Activated naive CD4-positive, alpha-beta T cell treated with anti-CD3 and anti-CD28 coated beads for 36 hours (primary cell): ENCODE results near the gene CAPN9. TPM values are rescaled to one million over a fixed set of nuclear protein-coding genes. Genes with fewer than 3 reads are reported as not detected.
"Not testable (repeated sequence)": the region's sequence is repeated elsewhere in the genome, so short reads cannot be mapped to it uniquely, and the experiment has no call there.

Experiments used
- CTCF ChIA-PET: fragments of 350-600 bp; sonication (Branson Sonifier 250); formaldehyde crosslinking; loops from one replicate; lab custom pipeline; 2021; ENCODE audit warnings: antibody characterized with exemption; lab: Charles Lee
- DNase-seq: peaks from one replicate; pipeline ENCODE4 v3.0.0-alpha.2; 2020
- H3K27ac Mint-ChIP-seq: one replicate; pipeline ENCODE4 v1.8.0; 2021; ENCODE audit warnings: mild to moderate bottlenecking, mixed read lengths
- H3K27me3 Mint-ChIP-seq: one replicate; pipeline ENCODE4 v1.8.0; 2021; ENCODE audit warnings: low read depth, mixed read lengths
- H3K36me3 Mint-ChIP-seq: one replicate; pipeline ENCODE4 v1.8.0; 2021; ENCODE audit warnings: low read depth, mixed read lengths
- H3K4me1 Mint-ChIP-seq: one replicate; pipeline ENCODE4 v1.8.0; 2021; ENCODE audit warnings: low read depth, mixed read lengths
- H3K4me3 Mint-ChIP-seq: one replicate; pipeline ENCODE4 v1.8.0; 2021; ENCODE audit warnings: mild to moderate bottlenecking, moderate library complexity, mixed read lengths
- H3K9me3 Mint-ChIP-seq: one replicate; pipeline ENCODE4 v1.8.0; 2021; ENCODE audit warnings: mixed read lengths
- intact Hi-C: fragments of 100-400 bp; cut with micrococcal nuclease; formaldehyde crosslinking; loops from one replicate; pipeline ENCODE4 v1.15.1; 2023
- total RNA-seq, 2 experiments: library from RNA; stranded (reverse); gene quantifications; one replicate each; pipeline ENCODE4 v1.2.3, GENCODE V29; 2021

The CAPN9 gene
- total RNA-seq, 2 experiments from 2014 or later = not detected

- Mint-ChIP-seq H3K27ac (no peak overlapping the region), H3K9me3 (peaks cover 7% of the 10 kb centered on the region)
- intact Hi-C loops = no loop called here
Observed at GRCh38 chr1:230831771-230832170, 84.6 kb downstream of the CAPN9 start.

GRCh38 chr1:230832476-230832875 lies 85.3 kb downstream of the CAPN9 start:
- Mint-ChIP-seq H3K36me3 (peaks cover 2% of the 10 kb centered on the region), H3K27me3 (peaks cover 10% of the 10 kb centered on the region), H3K9me3 (peaks cover 7% of the 10 kb centered on the region), H3K4me1 (no peaks in the 10 kb centered on the region), H3K27ac (no peak overlapping the region), H3K4me3 (no peak overlapping the region)
- CTCF ChIA-PET = no interaction called here
- DNase-seq = no peak
- intact Hi-C loops = no loop called here

More at GRCh38 chr1:230831771-230832170, 84.6 kb downstream of the CAPN9 start:
- H3K4me3 Mint-ChIP-seq = no peak overlapping the region
- H3K27me3 Mint-ChIP-seq = peaks cover 10% of the 10 kb centered on the region
- no peaks in the 10 kb centered on the region for H3K4me1 Mint-ChIP-seq
- no peaks in the 10 kb centered on the region for H3K36me3 Mint-ChIP-seq
- CTCF ChIA-PET = no interaction called here
- no peak for DNase-seq

GRCh38 chr1:230833511-230833910 lies 86.3 kb downstream of the CAPN9 start:
- Mint-ChIP-seq H3K9me3 (peaks cover 7% of the 10 kb centered on the region), H3K27me3 (peaks cover 10% of the 10 kb centered on the region), H3K27ac (no peak overlapping the region), H3K4me1 (no peaks in the 10 kb centered on the region), H3K4me3 (no peak overlapping the region), H3K36me3 (peaks cover 6% of the 10 kb centered on the region)
- CTCF ChIA-PET = no interaction called here
- no peak for DNase-seq
- intact Hi-C loops = no loop called here

- no peak for DNase-seq
- no peaks in the 10 kb centered on the region for H3K4me1 Mint-ChIP-seq
- H3K9me3 Mint-ChIP-seq = peaks cover 7% of the 10 kb centered on the region
- peaks cover 10% of the 10 kb centered on the region for H3K27me3 Mint-ChIP-seq
- CTCF ChIA-PET = no interaction called here
- H3K27ac Mint-ChIP-seq = no peak overlapping the region
- intact Hi-C loops = no loop called here
- H3K4me3 Mint-ChIP-seq = no peak overlapping the region
- H3K36me3 Mint-ChIP-seq = peaks cover 12% of the 10 kb centered on the region
Observed at GRCh38 chr1:230834292-230834691, 87.1 kb downstream of the CAPN9 start.

- CTCF ChIA-PET = no interaction called here
- Mint-ChIP-seq H3K27me3 (peaks cover 10% of the 10 kb centered on the region), H3K4me3 (no peak overlapping the region), H3K4me1 (no peaks in the 10 kb centered on the region), H3K27ac (no peak overlapping the region), H3K36me3 (peaks cover 13% of the 10 kb centered on the region), H3K9me3 (peaks cover 5% of the 10 kb centered on the region)
- DNase-seq = no peak
- intact Hi-C loops = no loop called here
Observed at GRCh38 chr1:230836347-230836746, 89.2 kb downstream of the CAPN9 start.

GRCh38 chr1:230836793-230837192 lies 89.6 kb downstream of the CAPN9 start:
- peaks cover 10% of the 10 kb centered on the region for H3K27me3 Mint-ChIP-seq
- H3K4me3 Mint-ChIP-seq = no peak overlapping the region
- intact Hi-C loops = no loop called here

GRCh38 chr1:230839173-230839572 lies 92.0 kb downstream of the CAPN9 start:
- peaks cover 15% of the 10 kb centered on the region for H3K36me3 Mint-ChIP-seq
- no peak overlapping the region for H3K4me3 Mint-ChIP-seq
- no peaks in the 10 kb centered on the region for H3K9me3 Mint-ChIP-seq
- CTCF ChIA-PET = interaction anchor here (0.5 kb wide), 1 partner anchor 29 kb away, joined by 3 read pairs; no protein-coding TSS in a partner anchor
- H3K27me3 Mint-ChIP-seq = no peaks in the 10 kb centered on the region
- intact Hi-C loops = no loop called here
- no peaks in the 10 kb centered on the region for H3K4me1 Mint-ChIP-seq
- DNase-seq = no peak
- H3K27ac Mint-ChIP-seq = no peak overlapping the region

More at GRCh38 chr1:230836793-230837192, 89.6 kb downstream of the CAPN9 start:
- Mint-ChIP-seq H3K9me3 (peaks cover 3% of the 10 kb centered on the region), H3K4me1 (no peaks in the 10 kb centered on the region), H3K27ac (no peak overlapping the region), H3K36me3 (peaks cover 13% of the 10 kb centered on the region)
- no peak for DNase-seq
- CTCF ChIA-PET = no interaction called here

GRCh38 chr1:230842801-230843200 lies 95.6 kb downstream of the CAPN9 start:
- Mint-ChIP-seq H3K4me3 (no peak overlapping the region), H3K27ac (no peak overlapping the region), H3K4me1 (no peaks in the 10 kb centered on the region), H3K27me3 (no peaks in the 10 kb centered on the region), H3K9me3 (no peaks in the 10 kb centered on the region), H3K36me3 (peaks cover 13% of the 10 kb centered on the region)
- intact Hi-C loops = no loop called here
- CTCF ChIA-PET = no interaction called here
- no peak for DNase-seq

GRCh38 chr1:230843503-230844309 lies 96.5 kb downstream of the CAPN9 start:
- Mint-ChIP-seq H3K36me3 (peaks cover 9% of the 10 kb centered on the region), H3K9me3 (no peaks in the 10 kb centered on the region), H3K4me1 (no peaks in the 10 kb centered on the region), H3K27me3 (no peaks in the 10 kb centered on the region), H3K4me3 (no peak overlapping the region), H3K27ac (no peak overlapping the region)
- no peak for DNase-seq
- CTCF ChIA-PET = no interaction called here
- intact Hi-C loops = no loop called here

GRCh38 chr1:230844561-230844960 lies 97.4 kb downstream of the CAPN9 start:
- no peaks in the 10 kb centered on the region for H3K4me1 Mint-ChIP-seq
- peaks cover 2% of the 10 kb centered on the region for H3K36me3 Mint-ChIP-seq
- no peak for DNase-seq
- H3K4me3 Mint-ChIP-seq = no peak overlapping the region
- H3K9me3 Mint-ChIP-seq = no peaks in the 10 kb centered on the region
- CTCF ChIA-PET = no interaction called here
- no peak overlapping the region for H3K27ac Mint-ChIP-seq
- intact Hi-C loops = no loop called here
- H3K27me3 Mint-ChIP-seq = no peaks in the 10 kb centered on the region

GRCh38 chr1:230845184-230845583 lies 98.0 kb downstream of the CAPN9 start:
- H3K27ac Mint-ChIP-seq, H3K4me1 Mint-ChIP-seq, H3K4me3 Mint-ChIP-seq, H3K27me3 Mint-ChIP-seq, H3K36me3 Mint-ChIP-seq, H3K9me3 Mint-ChIP-seq, intact Hi-C loops, DNase-seq: not testable (repeated sequence)
- CTCF ChIA-PET = interaction anchor here (0.6 kb wide), 1 partner anchor 314 kb away, joined by 3 read pairs; no protein-coding TSS in a partner anchor

- peaks cover 8% of the 10 kb centered on the region for H3K36me3 Mint-ChIP-seq
- H3K4me3 Mint-ChIP-seq = no peak overlapping the region
- no peak overlapping the region for H3K27ac Mint-ChIP-seq
- H3K27me3 Mint-ChIP-seq = no peaks in the 10 kb centered on the region
- H3K4me1 Mint-ChIP-seq = no peaks in the 10 kb centered on the region
- no peak for DNase-seq
- H3K9me3 Mint-ChIP-seq = no peaks in the 10 kb centered on the region
- intact Hi-C loops = no loop called here
- CTCF ChIA-PET = no interaction called here
Observed at GRCh38 chr1:230848235-230848634, 101.0 kb downstream of the CAPN9 start.
